ENCODE measurements around the gene SNAP91. TPM values are rescaled to one million over a fixed set of nuclear protein-coding genes. Genes with fewer than 3 reads are reported as not detected.

SNAP91 gene
- total and polyA plus RNA-seq, 9 of the 15 experiments (the other 6 are each of a cell fraction or from before 2014, with no cell fraction given): not detected

DNA sequence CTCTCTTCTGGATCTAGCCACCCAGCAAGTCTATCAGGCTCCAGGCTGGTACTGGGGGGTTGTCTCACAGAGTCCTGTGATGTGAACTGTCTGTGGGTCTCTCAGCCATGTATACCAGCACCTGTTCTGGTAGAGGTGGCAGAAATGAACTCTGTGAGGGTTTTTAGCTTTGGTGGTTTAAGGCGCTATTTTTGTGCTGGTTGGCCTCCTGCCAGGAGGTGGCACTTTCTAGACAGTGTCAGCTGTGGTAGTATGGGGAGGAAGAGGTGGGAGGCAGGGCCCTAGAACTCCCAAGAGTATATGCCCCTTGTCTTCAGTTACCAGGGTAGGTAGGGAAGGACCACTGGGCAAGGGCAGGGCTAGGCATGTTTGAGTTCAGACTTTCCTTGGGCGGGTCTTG, 75.8 kb downstream of the SNAP91 start:
- no peaks in the 10 kb centered on the region for H3K9me1 ChIP-seq (ENCODE audit: control insufficient read depth, insufficient read depth, low read length)
- H3K4me3 ChIP-seq: no peak overlapping the region
- ATAC-seq (no peak), FAIRE-seq (no peak), DNase-seq (ENCODE audit: extremely low read depth in 1 of 4, low spot score in 3 of 4) (no peak)
- TF ChIP-seq ZBTB43 (CRISPR knock-in tag; IDR thresholded peaks at IDR 0.05): no peak
- no peak for TF ChIP-seq BRD9 (IDR thresholded peaks at IDR 0.05; ENCODE audit: low read depth, partially characterized antibody)
- TF ChIP-seq, protein P1, sequence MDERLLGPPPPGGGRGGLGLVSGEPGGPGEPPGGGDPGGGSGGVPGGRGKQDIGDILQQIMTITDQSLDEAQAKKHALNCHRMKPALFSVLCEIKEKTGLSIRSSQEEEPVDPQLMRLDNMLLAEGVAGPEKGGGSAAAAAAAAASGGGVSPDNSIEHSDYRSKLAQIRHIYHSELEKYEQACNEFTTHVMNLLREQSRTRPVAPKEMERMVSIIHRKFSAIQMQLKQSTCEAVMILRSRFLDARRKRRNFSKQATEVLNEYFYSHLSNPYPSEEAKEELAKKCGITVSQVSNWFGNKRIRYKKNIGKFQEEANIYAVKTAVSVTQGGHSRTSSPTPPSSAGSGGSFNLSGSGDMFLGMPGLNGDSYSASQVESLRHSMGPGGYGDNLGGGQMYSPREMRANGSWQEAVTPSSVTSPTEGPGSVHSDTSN (CRISPR knock-in tag; IDR thresholded peaks at IDR 0.05; ENCODE audit: low read depth): no peak
- TF ChIP-seq, protein P1 (tag; conservative IDR thresholded peaks at IDR 0.05; ENCODE audit: low read depth): no peak
- TF ChIP-seq NFIC (IDR thresholded peaks at IDR 0.05): peak; percentile 67
- TF ChIP-seq, protein P2, sequence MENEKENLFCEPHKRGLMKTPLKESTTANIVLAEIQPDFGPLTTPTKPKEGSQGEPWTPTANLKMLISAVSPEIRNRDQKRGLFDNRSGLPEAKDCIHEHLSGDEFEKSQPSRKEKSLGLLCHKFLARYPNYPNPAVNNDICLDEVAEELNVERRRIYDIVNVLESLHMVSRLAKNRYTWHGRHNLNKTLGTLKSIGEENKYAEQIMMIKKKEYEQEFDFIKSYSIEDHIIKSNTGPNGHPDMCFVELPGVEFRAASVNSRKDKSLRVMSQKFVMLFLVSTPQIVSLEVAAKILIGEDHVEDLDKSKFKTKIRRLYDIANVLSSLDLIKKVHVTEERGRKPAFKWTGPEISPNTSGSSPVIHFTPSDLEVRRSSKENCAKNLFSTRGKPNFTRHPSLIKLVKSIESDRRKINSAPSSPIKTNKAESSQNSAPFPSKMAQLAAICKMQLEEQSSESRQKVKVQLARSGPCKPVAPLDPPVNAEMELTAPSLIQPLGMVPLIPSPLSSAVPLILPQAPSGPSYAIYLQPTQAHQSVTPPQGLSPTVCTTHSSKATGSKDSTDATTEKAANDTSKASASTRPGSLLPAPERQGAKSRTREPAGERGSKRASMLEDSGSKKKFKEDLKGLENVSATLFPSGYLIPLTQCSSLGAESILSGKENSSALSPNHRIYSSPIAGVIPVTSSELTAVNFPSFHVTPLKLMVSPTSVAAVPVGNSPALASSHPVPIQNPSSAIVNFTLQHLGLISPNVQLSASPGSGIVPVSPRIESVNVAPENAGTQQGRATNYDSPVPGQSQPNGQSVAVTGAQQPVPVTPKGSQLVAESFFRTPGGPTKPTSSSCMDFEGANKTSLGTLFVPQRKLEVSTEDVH (IDR thresholded peaks at IDR 0.05; ENCODE audit: low read depth, partially characterized antibody): no peak
- TF ChIP-seq ZNF3 (CRISPR knock-in tag; IDR thresholded peaks at IDR 0.05): no peak
- TF ChIP-seq CTCFL (IDR thresholded peaks at IDR 0.05; ENCODE audit: borderline replicate concordance, insufficient read depth, low read depth, low read length, poor library complexity, severe bottlenecking): no peak
- no peak for TF ChIP-seq ZBTB17 (CRISPR knock-in tag; IDR thresholded peaks at IDR 0.05)
- no peaks in the 10 kb centered on the region for H4K20me1 ChIP-seq (replicated peaks; ENCODE audit: control insufficient read depth, insufficient read depth, low read length)
- no peak overlapping the region for H3K9ac ChIP-seq (ENCODE audit: insufficient read depth in 1 of 2, low read depth in 2 of 2, low read length in 2 of 2)
- H2AFZ ChIP-seq (ENCODE audit: low read depth, low read length): no peak overlapping the region
- POLR2A ChIA-PET: no interaction called here
- no peaks in the 10 kb centered on the region for H3K9me3 ChIP-seq (replicated peaks; ENCODE audit: control insufficient read depth, insufficient read depth, low read depth, low read length)
- H3K4me2 ChIP-seq (ENCODE audit: insufficient read depth, low read length): no peak overlapping the region
- H3K4me1 ChIP-seq (replicated peaks in 1 of 2; ENCODE audit: control insufficient read depth in 2 of 2, insufficient read depth in 2 of 2, low read length in 2 of 2): no peaks in the 10 kb centered on the region
- no peaks in the 10 kb centered on the region for H3K79me2 ChIP-seq (ENCODE audit: control insufficient read depth, insufficient read depth, low read length)
- no peaks in the 10 kb centered on the region for H3K36me3 ChIP-seq (ENCODE audit: control insufficient read depth, insufficient read depth, low read length)
- CTCF ChIA-PET (ENCODE audit: low intra/inter-chr PET ratio): no interaction called here
- in situ Hi-C loops (cut with MboI): no loop called here
- BruUV-seq (replicated peaks): no TSS peak
- intact Hi-C loops (cut with micrococcal nuclease): no loop called here
- 0% methylated on average over 2 of the region's 2 CpGs for WGBS (ENCODE audit: insufficient coverage, low coverage, missing lambda C conversion rate)
- no peak overlapping the region for H3K27ac ChIP-seq (ENCODE audit: extremely low read depth, low read depth, low read length)
- no peaks in the 10 kb centered on the region for H3K27me3 ChIP-seq (ENCODE audit: control insufficient read depth in 2 of 2, insufficient read depth in 2 of 2, low read length in 2 of 2)

All from K562 (cell line).